Vagina (tissue), 2 donors: Measurements from ENCODE around the gene TDRD9. TPM values are rescaled to one million over a fixed set of nuclear protein-coding genes. Genes with fewer than 3 reads are reported as not detected.

Source experiments
- DNase-seq, 2 donors: peaks; one replicate each; pipeline ENCODE4 v3.0.0-alpha.2; 2017; ENCODE audit errors: extremely low spot score in 2 of 2
- H3K27ac ChIP-seq: fragments of 200-600 bp; sonication (generic); one replicate; pipeline ENCODE4 v1.5.1; 2019
- H3K27me3 ChIP-seq: fragments of 200-600 bp; sonication (generic); one replicate; pipeline ENCODE4 v1.5.1; 2019
- H3K36me3 ChIP-seq, 2 donors: fragments of 200-600 bp; sonication (generic); one replicate each; pipeline ENCODE4 v1.5.1; 2017 to 2019
- H3K4me1 ChIP-seq: fragments of 200-600 bp; sonication (generic); one replicate; pipeline ENCODE4 v1.5.1; 2019
- H3K4me3 ChIP-seq, 2 donors: fragments of 200-600 bp; sonication (generic); 1 replicate in 1 of 2; 2 replicates in 1 of 2; pipeline ENCODE4 v1.5.1; 2016 to 2019
- H3K9me3 ChIP-seq: fragments of 200-600 bp; sonication (generic); one replicate; pipeline ENCODE4 v1.5.1; 2019
- POLR2A ChIP-seq, 2 donors: fragments of 450-650 bp; IDR thresholded peaks; one replicate each; pipeline ENCODE4 v1.6.1; 2017; ENCODE audit warnings: antibody characterized with exemption in 2 of 2, mild to moderate bottlenecking in 2 of 2, moderate library complexity in 2 of 2
- POLR2AphosphoS5 ChIP-seq, 2 donors: sonication (generic); formaldehyde crosslinking; IDR thresholded peaks; one replicate each; pipeline ENCODE4 v1.9.0; 2017; ENCODE audit warnings: antibody characterized with exemption in 2 of 2, mild to moderate bottlenecking in 2 of 2, low read depth in 1 of 2; ENCODE audit not compliant: insufficient read depth in 1 of 2
- intact Hi-C: fragments of 100-400 bp; cut with DNase I; formaldehyde crosslinking; loops from one replicate; pipeline ENCODE4 v1.15.1; 2023
- total RNA-seq: library from RNA; depleted of rRNA; stranded (reverse); fragments of >200 nt; gene quantifications from one replicate; pipeline ENCODE4 v1.2.3, GENCODE V29; 2016
- TF ChIP-seq, protein P1 (sequence below), 3 experiments: fragments of 450-650 bp in 2 of 3; fragments of 200-600 bp in 1 of 3; sonication (generic) in 1 of 3; IDR thresholded peaks; one replicate each; pipeline ENCODE4 v1.5.1; 2017 to 2019; ENCODE audit warnings: antibody characterized with exemption in 3 of 3, mild to moderate bottlenecking in 2 of 3, moderate library complexity in 2 of 3

Gene TDRD9
- total RNA-seq, 1 donor from 2014 or later, result 0.74 TPM

DNA sequence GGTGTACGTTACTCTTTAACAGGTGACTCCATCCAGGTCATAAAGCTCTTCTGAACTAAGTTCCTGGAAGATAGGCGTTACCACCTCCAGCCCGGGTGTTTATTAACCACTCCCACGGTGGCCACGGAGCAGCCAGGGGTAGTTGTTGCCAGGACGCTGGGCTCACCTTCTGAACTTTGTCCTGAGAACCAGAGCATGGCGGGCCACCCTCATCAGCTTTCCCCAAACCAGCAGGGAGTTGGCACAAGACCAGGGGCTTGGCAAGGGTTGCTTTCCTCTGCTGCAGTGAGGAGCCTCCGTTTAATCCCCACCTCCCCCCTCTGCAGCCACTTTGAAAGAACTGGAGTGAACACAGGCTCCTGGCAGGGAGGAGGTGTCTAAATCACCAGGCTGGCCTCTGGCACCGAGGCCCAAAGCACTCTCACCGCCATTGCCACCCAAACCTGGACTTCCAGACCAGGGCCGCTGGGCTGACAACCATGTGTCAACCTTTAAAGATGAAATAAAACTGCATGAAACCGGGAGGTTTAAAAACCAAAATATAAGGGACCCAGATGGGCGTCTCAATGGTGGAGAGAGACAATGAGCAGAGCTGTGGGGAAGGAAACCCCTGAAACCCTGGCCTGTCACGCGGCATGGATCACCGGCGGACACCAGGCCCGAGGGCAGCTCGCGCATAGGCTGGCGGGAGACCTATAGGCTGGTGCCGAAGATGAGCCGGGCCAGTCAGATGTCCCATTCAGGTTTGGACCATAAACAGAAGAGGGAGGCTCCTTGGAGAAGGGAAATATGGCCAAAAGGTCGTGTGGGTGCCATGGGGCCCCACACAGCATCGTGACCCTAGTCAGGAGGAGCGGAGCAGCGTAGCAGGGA lies 30.9 kb upstream of the TDRD9 start:
- Histone ChIP-seq H3K36me3 (no peaks in the 10 kb centered on the region), H3K27me3 (no peaks in the 10 kb centered on the region), H3K4me1 (no peaks in the 10 kb centered on the region), H3K9me3 (no peaks in the 10 kb centered on the region), H3K4me3 (no peak overlapping the region), H3K27ac (no peak overlapping the region)
- TF ChIP-seq POLR2AphosphoS5 (IDR thresholded peaks at IDR 0.05; ENCODE audit: insufficient read depth in 1 of 2, low read depth in 1 of 2) (no peak), POLR2A (IDR thresholded peaks at IDR 0.05) (no peak)
- TF ChIP-seq, protein P1, sequence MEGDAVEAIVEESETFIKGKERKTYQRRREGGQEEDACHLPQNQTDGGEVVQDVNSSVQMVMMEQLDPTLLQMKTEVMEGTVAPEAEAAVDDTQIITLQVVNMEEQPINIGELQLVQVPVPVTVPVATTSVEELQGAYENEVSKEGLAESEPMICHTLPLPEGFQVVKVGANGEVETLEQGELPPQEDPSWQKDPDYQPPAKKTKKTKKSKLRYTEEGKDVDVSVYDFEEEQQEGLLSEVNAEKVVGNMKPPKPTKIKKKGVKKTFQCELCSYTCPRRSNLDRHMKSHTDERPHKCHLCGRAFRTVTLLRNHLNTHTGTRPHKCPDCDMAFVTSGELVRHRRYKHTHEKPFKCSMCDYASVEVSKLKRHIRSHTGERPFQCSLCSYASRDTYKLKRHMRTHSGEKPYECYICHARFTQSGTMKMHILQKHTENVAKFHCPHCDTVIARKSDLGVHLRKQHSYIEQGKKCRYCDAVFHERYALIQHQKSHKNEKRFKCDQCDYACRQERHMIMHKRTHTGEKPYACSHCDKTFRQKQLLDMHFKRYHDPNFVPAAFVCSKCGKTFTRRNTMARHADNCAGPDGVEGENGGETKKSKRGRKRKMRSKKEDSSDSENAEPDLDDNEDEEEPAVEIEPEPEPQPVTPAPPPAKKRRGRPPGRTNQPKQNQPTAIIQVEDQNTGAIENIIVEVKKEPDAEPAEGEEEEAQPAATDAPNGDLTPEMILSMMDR (IDR thresholded peaks at IDR 0.05), result no peak
- intact Hi-C loops, result loop anchor here (10.0 kb wide), 1 partner anchor 93 kb away; no protein-coding TSS in a partner anchor
- no peak for DNase-seq

DNA sequence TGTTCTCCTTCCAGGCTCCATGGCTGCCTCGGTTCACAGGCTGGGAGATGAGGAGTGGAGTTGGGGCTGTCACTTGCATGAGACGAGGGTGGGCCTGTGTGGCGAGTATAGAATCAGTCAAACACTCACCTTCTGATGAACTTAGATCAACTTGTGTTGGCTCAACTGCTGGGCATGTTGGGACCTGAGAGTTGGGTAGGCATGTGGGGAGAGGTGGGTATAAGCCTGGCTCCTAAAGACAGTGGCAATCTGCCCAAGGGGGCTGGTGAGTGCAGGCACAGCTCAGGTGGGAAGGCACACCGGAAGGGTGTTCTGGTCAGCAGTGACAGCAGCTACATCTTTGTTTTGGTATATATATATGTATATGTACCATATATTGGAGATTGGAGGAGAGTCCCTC lies 30.1 kb upstream of the TDRD9 start:
- H3K27me3 ChIP-seq, result no peaks in the 10 kb centered on the region
- no peak overlapping the region for H3K27ac ChIP-seq
- H3K36me3 ChIP-seq, result no peaks in the 10 kb centered on the region
- no peak overlapping the region for H3K4me3 ChIP-seq
- no peak for DNase-seq
- TF ChIP-seq, protein P1 (IDR thresholded peaks at IDR 0.05), result no peak
- no peak for TF ChIP-seq POLR2A (IDR thresholded peaks at IDR 0.05)
- no peak for TF ChIP-seq POLR2AphosphoS5 (IDR thresholded peaks at IDR 0.05; ENCODE audit: insufficient read depth in 1 of 2, low read depth in 1 of 2)
- H3K4me1 ChIP-seq, result no peaks in the 10 kb centered on the region
- no peaks in the 10 kb centered on the region for H3K9me3 ChIP-seq
- intact Hi-C loops, result loop anchor here (10.0 kb wide), 1 partner anchor 93 kb away; no protein-coding TSS in a partner anchor

DNA sequence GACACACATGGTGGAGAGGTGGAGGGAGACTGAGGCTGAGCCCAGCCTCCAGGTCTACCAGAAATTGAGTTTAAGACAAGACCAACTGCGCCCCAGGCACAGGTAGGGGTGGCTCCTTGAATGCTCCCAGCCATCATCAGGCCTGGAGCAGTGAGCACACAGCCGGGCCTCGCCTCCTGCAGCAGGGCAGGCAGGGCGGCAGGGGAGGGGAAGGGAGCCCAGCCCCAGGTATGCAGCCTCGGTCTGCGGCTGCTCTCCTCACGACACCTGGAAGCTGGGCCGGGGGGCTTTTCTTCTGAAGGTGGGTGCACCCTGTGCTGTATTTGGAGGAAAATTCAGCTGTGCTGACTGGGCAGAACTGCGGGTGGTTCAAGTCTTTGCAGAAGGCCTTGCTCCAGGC lies 29.5 kb upstream of the TDRD9 start:
- no peak for DNase-seq
- intact Hi-C loops, result loop anchor here (10.0 kb wide), 1 partner anchor 94 kb away; no protein-coding TSS in a partner anchor
- Histone ChIP-seq H3K9me3 (no peaks in the 10 kb centered on the region), H3K36me3 (no peaks in the 10 kb centered on the region), H3K27ac (no peak overlapping the region), H3K27me3 (no peaks in the 10 kb centered on the region), H3K4me1 (no peaks in the 10 kb centered on the region), H3K4me3 (no peak overlapping the region)
- TF ChIP-seq POLR2AphosphoS5 (IDR thresholded peaks at IDR 0.05; ENCODE audit: insufficient read depth in 1 of 2, low read depth in 1 of 2), result no peak
- TF ChIP-seq POLR2A (IDR thresholded peaks at IDR 0.05), result no peak

DNA sequence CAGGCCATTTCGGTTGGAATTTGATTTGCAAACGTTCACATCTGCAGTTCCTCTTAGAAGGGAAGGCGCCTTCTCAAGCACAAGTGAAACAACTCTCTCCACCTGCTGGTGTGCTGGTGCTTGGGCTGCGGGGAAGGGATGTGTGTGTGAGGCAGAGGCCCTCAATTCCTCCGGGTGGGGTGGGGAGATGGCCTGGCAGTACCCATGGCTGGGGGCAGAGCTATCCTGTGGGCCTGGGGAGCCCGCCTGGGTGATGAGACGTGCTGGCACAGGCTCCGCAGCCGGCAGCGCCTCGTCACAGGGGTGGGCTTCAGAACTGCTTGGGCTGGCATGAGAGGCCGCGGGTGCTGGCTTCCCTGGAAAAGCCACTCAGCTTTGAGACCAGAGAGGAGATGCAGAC lies 28.9 kb upstream of the TDRD9 start:
- Histone ChIP-seq H3K36me3 (no peaks in the 10 kb centered on the region), H3K9me3 (no peaks in the 10 kb centered on the region), H3K27ac (no peak overlapping the region), H3K4me1 (no peaks in the 10 kb centered on the region), H3K4me3 (no peak overlapping the region), H3K27me3 (no peaks in the 10 kb centered on the region)
- intact Hi-C loops, result loop anchor here (10.0 kb wide), 1 partner anchor 95 kb away; no protein-coding TSS in a partner anchor
- no peak for TF ChIP-seq POLR2A (IDR thresholded peaks at IDR 0.05)
- TF ChIP-seq, protein P1 (IDR thresholded peaks at IDR 0.05), result no peak
- TF ChIP-seq POLR2AphosphoS5 (IDR thresholded peaks at IDR 0.05; ENCODE audit: insufficient read depth in 1 of 2, low read depth in 1 of 2), result no peak
- no peak for DNase-seq

DNA sequence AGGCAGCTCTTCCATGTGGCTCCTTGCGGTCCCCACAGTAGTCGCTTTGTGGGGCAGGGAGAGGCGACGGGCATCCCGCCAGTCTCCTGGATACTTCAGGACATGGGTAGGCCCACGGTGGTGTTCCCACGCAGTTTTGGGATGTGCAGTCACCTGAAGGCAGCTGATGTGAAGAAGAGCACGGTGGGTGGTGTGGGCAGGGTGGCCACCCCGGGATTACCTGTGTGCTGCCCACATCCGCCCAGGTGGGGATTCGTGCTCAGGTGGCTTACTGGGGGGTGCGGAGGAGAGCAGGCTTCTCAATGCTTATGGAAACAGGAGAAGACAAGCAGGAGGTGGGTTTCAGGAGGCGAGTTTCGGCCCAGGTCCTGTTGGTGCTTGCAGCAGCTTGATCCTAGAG lies 28.4 kb upstream of the TDRD9 start:
- no peak for DNase-seq
- TF ChIP-seq POLR2A (IDR thresholded peaks at IDR 0.05) (no peak), POLR2AphosphoS5 (IDR thresholded peaks at IDR 0.05; ENCODE audit: insufficient read depth in 1 of 2, low read depth in 1 of 2) (no peak)
- TF ChIP-seq, protein P1 (IDR thresholded peaks at IDR 0.05), result no peak

More for the DNA sequence above, 28.4 kb upstream of the TDRD9 start:
- H3K9me3 ChIP-seq, result no peaks in the 10 kb centered on the region
- no peaks in the 10 kb centered on the region for H3K4me1 ChIP-seq
- intact Hi-C loops, result loop anchor here (10.0 kb wide), 1 partner anchor 95 kb away; no protein-coding TSS in a partner anchor
- no peak overlapping the region for H3K4me3 ChIP-seq
- no peaks in the 10 kb centered on the region for H3K27me3 ChIP-seq
- no peaks in the 10 kb centered on the region for H3K36me3 ChIP-seq
- no peak overlapping the region for H3K27ac ChIP-seq
